Measurements from ENCODE around the gene SLC12A2.

SLC12A2 gene

DNA sequence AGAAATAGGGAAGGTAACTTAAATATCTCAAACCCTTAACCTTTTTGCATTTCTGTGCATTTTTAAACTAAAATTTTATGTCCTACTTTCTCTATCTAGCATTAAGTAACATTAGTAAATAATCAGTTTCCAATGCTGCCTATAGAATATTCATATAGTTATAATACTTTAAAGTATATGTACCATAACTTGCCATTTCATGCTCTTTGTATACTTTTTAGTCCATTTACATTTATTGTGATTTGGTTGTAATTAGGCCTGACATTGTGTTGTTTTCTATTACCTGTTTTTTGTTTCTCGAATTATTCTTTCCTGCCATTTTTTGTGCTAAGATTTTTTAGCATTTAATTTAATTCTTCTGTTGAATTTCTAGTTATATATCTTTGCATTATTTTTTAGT is 13.7 kb downstream of the SLC12A2 start:
- no peak for DNase-seq (ENCODE audit: low spot score)

DNA sequence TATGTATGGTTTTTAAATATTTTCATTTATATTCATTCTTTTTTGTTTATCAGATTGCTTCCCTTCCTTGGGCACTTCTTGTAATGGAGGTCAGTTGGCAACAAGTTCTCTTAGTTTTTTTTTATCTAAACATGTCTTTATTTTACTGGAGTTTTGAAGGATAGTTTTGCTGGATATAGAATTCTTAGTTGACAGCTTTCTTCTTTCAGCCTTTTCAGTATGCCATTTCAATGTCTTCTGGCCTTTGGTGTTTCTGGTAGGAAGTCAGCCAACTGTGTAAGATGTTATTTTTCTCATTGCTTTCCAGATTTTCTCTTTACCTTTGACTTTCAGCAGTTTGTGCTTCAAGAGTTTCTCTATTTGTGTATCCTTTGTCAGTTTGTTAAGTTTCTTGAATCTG is 14.2 kb downstream of the SLC12A2 start:
- no peak for DNase-seq (ENCODE audit: low spot score)

DNA sequence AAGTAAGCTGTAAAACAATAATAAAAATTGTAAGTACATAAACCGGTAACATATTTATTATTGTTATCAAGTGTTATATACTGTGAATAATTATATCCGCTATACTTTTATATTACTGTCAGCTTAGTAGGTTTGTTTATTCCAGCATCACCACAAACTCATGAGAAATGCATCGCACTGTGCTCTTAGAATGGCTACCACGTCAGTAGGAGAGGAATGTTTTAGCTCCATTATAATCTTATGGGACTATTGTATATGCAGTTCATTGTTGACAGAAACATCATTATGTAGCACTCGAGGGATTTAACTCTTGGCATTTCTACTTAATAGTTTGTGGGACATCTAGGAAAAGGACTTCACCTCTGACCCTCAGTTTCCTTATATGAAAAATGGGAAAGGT is 16.4 kb downstream of the SLC12A2 start:
- no peak for DNase-seq (ENCODE audit: low spot score)

DNA sequence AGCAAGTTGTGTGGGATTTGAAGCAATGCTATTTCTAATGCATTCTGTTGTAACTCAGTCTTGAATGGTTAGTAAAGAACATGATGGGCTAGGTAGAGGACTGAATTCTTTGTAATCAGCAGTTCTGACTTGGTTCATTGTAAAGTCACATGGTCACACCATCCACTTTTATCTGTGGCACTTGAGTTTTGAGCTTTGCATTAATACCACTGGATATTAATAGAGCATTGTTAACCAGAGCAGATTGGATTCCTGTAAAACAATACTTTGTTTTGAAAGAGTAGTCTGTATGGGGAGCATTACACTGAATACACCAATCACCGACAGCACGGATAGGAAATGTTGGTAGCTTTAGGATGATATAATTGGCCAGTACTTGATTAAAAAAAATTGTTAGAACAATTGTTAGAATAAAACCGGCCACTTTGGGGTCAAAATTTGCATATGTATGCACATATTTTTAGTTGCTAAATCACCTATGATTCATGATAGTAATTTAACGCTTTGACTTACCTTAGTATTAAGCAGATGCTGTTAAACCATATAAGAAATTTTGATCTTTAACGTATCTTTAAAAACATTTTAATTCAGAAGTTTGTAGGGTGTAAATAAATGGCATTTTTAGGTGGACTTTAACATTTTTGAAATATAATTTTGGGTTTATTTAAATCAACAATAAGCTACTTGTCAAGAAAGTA is 17.4 kb downstream of the SLC12A2 start:
- no peak for DNase-seq (ENCODE audit: low spot score)

DNA sequence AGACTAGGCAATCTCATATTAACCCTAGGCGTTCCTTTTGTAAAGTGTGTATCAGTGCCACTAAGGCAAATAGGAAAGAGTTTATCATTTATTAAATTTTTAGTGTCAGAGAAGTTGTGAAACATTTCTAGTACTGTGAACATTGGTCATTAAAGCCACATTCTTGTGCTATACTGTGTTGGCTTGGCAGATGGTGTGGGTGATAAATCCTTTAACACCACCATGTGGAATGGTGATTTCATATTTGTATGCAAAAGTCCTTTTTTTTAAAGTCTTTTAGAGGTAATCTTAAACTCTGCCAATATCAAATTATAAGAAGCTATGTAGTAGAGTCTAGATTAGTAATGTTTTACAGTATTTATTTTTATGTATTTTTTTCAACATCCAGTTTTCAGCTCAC is 18.1 kb downstream of the SLC12A2 start:
- no peak for DNase-seq (ENCODE audit: low spot score)

DNA sequence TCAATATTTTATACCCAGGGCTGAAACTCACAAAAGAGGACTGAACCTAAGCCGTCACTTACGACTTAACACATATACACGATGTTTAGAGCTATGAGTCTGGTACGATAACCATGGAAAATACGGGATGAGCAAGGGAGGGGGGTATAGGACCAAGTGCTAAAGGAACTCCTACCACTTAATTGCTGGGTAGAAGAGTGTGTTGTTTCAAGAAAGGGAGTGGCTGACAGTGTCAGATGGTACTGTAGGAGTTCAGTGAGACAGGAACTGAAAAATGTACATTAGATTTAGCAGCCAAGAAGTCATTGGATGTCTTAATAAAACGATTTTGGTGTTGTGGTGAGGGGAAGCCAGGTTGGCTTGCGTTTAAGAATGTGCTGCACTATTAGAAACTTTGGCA is 21.6 kb downstream of the SLC12A2 start:
- no peak for DNase-seq (ENCODE audit: low spot score)

DNA sequence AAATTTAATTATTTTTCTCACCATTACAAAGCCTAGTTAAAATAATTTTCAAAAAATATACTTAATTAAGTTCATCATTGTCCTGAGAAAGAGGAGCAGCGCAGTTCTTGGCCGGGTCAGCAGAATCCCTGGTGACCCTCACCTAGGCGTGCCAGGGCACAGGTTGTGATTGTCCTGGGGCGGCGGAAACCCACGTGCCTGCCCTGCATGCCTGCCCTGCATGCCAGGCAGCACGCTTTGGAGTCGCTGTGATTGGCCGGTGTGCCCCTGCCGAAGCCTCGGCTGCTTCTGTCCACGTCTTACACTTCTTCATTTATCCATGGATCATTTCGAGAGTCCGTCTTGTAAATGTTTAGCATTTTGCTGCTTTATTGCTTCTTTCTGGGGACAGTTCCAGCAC is 25.6 kb downstream of the SLC12A2 start:
- no peak for DNase-seq (ENCODE audit: low spot score)

DNA sequence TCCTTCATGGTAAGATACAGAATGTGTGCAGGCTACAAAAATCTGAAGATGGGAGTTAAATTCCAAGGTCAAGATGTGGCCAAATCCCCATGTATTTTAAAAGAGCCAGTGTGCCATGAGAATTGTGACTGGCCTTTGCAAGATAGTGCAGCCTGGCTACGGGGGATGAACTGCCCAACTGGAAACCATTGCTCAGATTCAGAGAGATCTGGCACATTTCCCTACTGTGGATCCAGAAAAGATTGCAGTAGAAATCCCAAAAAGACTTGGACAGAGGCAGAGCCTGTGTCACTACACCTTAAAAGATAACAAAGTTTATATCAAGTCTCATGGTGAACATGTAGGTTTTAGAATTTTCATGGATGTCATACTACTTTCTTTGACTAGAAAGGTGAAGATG is 26.2 kb downstream of the SLC12A2 start:
- no peak for DNase-seq (ENCODE audit: low spot score)

DNA sequence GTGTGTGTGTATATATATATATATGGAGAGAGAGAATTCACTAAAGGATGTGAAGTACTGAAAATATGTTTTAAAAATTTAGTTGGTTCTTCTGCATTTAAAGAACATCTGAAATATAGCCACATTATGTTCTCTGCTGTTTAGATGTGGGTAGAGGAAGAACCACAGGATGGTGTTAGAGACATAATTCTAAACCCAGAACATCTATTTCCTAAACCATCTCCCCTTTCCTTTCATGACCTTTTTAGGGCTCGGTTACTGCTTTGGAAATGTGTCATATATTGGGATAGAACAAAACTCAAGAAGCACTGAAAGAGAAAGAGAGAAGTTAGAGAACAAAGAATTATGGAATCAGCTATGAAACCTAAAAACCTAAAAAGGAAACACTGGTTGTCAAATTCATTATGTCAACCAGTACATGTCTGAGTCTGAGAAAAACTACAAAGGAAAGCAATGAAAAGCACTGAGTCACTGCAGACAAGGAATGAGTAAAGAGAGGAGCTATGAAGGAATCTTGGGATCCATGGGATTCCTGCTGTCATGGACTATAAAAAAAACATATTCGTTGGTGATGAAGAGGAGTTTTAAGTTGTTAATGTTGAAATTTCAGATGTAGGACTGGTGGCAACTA is 28.4 kb downstream of the SLC12A2 start:
- no peak for DNase-seq (ENCODE audit: low spot score)

DNA sequence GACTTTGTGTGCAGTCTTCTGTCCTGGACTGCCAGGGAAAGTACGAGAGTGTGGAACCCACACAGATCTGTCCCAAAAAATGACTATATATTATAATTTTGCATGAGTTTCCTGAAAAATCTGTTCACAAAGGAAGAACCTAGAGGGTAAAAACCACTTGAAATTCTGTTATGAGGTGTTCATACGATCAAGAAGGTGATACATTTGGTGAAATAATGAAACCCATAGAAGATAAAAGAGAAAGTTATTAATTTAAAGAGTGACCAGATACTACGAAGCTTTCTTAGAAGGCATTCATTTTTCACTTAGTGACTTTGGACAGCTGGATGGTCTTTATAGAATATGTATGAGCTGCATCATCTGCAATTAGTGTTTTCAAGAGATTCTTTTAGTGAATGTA is 32.9 kb downstream of the SLC12A2 start:
- DNase-seq (ENCODE audit: low spot score): no peak

DNA sequence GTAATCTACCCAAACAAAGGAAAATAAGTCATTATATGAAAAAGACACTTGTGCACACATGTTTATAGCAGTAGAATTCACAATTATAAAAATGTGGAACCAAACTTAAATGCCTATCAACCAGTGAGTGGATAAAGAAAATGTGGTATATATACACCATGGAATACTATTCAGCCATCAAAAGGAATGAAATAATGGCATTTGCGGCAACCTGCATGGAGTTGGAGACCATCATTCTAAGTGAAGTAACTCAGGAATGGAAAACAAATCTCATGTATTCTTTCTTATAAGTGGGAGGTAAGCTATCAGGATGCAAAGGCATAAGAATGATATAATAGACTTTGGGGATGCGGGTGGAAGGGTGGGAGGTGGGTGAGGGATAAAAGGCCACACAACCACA is 34.6 kb downstream of the SLC12A2 start:
- no peak for DNase-seq (ENCODE audit: low spot score)

DNA sequence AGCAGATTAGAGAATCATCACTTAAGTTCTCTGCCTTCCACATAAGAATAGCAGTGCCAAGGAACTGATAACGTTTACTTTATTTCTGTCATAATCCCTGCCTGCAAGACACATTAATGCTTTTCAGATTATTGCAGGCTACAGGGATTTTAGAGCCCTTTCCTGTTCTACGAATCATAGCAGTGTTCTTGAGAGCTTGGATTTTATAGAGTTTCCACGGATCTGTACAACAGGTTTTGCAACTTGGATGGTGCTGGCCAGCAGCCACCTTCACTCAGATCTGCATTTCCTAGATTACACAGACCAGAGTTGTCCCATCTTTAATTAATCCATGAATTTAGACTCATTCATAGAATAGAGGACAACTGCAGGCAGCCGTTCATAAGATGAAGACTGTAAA is 38.1 kb downstream of the SLC12A2 start:
- DNase-seq (ENCODE audit: low spot score): no peak

DNA sequence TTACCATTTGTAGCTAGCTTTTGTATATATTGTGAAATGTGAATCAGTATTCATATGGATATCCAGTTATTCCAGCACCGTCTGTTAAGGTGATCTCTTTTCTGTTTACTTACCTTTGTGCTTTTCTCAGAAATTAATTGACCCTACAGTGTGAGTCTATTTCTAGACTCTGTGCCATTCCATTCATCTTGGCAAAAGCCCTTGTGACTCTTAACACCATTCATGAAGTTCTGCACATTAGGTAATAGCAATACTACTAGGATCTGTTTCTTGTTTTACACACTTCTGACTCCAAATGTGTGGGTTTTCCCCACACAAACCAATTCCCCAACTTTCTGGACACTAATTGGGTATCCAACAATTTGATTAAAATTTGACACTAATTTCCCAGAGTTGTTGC is 40.4 kb downstream of the SLC12A2 start:
- no peak for DNase-seq (ENCODE audit: low spot score)

DNA sequence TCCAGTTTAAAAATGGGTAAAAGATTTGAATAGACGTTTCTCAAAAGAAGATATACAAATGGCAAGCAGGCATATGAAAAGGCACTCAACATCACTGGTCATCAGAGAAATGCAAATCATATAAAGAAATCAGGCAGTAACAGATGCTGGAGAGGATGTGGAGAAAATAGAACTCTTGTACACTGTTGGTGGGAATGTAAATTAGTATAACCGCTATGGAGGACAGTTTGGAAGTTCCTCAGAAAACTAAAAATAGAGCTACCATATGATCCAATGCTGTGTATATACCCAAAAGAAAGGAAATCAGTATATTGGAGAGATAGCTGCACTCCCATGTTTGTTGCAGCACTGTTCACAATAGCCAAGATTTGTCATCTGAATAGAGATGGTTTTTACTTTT is 42.7 kb downstream of the SLC12A2 start:
- no peak for DNase-seq (ENCODE audit: low spot score)

DNA sequence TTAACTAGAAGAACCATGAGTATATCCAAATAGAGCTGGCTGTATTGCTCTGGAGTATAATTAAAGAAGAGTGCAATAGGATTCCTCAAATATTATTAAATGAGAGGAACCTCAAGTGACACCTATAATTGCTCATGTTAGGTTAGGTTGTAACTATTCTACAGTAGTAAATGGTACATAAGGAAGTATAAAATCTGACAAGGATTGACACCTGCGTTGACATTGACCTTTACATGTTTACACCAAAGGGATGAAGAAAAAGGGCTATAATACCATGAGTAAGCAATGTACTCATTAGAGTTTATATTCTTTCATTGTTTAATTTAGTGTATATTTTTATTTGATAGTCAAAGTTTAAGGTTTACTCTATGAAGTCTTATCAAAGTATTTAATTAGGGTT is 48.9 kb downstream of the SLC12A2 start:
- no peak for DNase-seq (ENCODE audit: low spot score)

DNA sequence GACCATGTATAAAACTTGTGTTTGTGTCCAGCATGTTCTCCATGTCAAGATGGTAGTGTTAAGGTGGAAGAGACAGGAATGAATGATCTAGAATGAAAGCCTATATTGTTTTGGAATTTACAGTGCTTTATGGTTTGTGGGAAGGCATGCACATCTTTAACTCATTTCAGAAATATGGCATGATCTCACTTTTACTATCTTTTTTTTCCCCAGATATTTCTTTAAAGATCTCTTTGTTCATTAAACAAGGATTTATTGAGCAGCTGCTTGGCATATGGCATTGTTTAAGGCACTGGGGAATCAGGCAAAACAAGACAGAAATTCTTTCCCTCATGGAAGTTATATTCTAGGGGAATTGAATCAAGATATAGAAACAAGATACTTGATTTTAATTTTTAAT is 51.7 kb downstream of the SLC12A2 start:
- DNase-seq (ENCODE audit: low spot score): no peak

DNA sequence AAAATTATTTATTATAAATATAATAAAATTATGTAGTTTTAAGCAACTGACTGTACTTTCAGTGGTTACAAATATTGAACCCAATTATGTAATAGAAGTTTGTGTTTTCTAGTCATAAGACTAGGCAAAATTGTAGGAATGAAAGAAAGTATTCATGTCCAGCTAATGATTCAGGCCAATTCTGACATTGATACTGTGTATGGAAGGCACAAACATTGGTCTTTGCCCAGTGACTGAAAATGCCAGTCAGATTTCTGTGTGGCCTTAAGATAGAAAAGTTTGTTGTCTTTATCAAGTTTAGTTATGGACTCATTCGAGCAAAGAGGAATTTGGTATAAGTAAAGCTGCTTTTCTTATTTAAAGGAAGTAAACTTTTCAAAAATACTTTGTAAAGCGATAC is 60.3 kb downstream of the SLC12A2 start:
- no peak for DNase-seq (ENCODE audit: low spot score)

DNA sequence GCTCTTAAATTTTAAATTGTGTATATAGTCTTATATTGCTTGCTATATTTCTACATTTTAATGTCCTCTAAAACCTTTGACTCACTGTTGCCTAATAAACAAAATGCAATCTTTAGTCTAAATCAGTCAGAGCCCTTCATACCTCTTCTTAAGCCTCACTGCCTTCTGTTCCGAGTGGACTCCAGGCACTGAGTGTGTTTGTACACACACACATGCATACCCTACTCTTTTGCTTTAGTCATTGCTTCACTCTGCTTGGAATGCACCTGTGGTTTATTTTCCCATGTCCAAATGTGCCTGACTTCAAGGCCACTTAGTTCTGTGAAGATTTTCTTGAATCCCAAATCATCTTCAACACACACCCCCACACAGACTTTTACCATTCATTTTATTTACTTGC is 60.9 kb downstream of the SLC12A2 start:
- DNase-seq (ENCODE audit: low spot score): no peak

DNA sequence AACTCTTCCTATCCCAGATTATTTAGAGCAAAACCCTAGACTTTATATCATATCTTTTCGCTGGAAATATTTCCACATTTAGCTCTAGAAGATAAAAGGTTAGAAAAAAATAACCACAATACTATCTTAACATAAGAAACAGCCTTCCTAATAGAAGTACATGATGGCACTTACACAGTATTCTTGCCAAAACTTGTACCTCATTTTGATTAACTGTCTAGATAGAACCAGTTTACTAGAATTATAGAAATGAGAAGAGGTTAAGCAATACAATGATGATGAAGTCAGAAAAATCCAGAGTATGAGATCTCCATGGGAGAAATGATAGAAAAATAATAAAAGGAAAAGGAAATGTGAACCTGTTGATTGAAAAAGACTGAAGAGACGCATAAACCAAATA is 63.1 kb downstream of the SLC12A2 start:
- no peak for DNase-seq (ENCODE audit: low spot score)

DNA sequence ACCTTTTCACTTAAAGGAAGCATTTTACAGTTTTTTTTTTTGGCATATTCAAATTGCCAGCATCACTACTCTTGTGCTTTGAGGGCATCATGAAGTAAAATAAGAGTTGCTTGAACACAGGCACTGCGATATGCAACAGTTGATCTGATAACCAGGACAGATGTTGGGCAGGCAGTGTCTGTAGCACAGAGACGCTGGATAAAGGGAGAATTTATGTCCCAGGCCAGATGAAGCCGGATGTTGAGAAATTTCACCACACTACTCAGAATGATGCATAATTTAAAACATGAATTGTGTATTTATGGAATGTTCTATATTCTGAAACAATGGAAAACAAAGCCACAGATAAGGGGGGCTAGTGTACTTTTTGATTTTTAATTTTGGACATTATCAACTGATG is 71.4 kb downstream of the SLC12A2 start:
- DNase-seq (ENCODE audit: low spot score): no peak

DNA sequence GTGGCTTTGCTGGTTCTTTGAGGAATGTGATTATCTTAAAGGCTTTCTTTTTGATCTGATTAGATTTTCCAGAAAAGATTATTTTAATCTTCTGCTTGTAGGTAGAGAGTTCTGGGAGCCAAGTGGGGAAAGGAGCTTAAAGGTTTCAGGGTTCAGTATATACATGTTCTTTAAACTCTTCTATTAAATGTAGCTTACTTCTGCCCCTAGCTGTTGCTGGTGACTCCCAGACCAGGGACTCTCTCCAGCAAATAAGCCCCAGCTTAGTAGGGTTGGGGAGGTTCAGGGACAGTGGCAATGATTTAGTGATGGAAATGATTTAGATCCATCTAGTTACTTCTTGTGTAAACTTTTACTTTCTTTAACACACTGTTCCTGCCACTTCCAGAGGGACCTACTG is 72.2 kb downstream of the SLC12A2 start:
- no peak for DNase-seq (ENCODE audit: low spot score)

DNA sequence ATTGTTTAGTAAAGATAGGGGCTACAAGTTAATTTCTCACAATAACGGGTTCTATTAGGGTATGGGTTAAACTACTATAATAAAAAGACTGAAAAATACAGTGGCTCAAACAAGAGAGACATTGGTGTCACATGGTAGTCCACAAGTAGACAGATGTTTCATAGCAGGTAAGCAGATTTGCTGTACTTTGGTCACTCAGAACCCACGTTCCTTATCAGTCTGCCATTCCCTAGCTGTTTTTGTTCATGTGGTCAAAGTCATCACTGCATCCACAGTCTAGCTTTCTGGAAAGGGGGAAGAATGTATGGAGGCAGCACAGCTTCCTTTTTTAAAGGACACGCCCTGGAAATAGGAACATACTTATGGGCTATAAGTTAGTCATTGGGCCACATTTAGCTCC is 73.0 kb downstream of the SLC12A2 start:
- no peak for DNase-seq (ENCODE audit: low spot score)

DNA sequence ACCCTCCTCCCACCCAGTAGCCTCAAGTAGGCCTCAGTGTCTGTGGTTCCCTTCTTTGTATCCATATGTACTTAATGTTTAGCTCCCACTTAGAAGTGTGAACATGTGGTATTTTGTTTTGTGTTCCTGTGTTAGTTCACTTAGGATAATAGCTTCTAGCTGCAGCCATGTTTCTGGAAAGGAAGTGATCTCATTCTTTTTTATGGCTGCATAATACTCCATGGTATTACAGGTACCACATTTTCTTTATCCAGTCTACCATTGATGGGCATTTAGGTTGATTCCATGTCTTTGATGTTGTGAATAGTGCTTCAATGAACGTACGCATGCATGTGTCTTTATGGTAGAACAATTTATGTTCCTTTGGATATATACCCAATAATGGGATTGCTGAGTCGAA is 74.8 kb downstream of the SLC12A2 start:
- DNase-seq (ENCODE audit: low spot score): no peak

DNA sequence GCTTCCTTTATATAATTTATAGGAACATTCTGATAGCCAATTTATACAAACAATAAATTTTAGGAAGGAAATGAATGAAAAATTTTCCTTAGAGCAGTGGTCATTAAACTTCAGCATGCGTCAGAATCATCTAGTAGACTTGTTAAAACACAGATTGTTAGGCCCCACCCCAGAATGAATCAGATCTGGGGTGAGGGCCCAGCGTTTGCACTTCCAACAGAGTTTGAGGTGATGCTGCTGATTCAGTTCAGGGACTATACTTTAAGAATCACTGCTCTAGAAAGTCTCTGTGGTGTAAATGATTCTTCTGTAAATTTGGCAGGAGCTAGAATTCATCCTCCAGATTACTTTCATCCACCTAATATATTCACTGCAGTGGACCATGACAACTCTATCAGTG is 80.4 kb downstream of the SLC12A2 start:
- no peak for DNase-seq (ENCODE audit: low spot score)

All from NAMALWA (cell line).